HG03095 (cell line): ENCODE results near the gene TTC28.
"Not testable (repeated sequence)": the region's sequence is repeated elsewhere in the genome, so short reads cannot be mapped to it uniquely, and the experiment has no call there.

ENCODE experiments used
- ATAC-seq: cut with Tn5 transposase; IDR thresholded peaks from one replicate; pipeline ENCODE4 v1.9.1; 2021; ENCODE audit warnings: moderate library complexity; ENCODE audit not compliant: unreplicated experiment

The TTC28 gene

DNA sequence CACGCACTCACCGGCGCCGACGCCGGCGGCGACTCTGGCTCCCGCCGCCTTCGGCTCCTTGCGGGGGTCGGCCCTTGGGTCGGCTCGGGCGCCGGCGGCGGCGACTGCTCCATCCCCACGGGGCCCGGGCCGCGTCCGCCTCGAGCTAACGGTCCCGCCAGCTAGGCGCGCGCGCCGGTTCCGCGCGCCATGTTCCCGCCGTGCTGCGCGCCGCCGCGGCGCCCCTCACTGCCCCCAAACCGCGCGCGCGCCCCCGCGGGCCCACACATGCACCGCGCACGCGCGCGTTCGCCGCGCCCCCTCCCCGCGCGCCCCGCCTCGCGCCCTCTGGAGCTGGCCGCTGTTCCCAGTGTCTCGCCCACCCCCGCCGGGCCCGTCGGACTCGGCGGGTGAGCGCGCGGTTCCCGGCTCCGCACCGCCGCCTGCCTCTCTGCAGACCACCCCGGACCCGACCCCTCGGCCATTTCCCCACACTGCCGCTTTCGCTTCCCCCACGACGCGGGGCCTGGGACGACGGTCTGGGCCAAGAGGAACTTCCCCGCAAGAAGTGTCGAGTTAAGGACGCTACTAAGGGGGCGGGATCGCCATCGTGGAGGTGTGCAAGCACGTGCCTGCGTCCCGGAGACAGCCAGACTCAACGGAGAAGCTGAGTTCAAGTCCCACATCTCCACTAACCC, at the start of gene TTC28:
Gene TTC28 (minus strand): TSS at position 230 of the 677 bp plus-strand sequence. CDS start 117 bp downstream, at position 113.
- not testable (repeated sequence) for ATAC-seq

DNA sequence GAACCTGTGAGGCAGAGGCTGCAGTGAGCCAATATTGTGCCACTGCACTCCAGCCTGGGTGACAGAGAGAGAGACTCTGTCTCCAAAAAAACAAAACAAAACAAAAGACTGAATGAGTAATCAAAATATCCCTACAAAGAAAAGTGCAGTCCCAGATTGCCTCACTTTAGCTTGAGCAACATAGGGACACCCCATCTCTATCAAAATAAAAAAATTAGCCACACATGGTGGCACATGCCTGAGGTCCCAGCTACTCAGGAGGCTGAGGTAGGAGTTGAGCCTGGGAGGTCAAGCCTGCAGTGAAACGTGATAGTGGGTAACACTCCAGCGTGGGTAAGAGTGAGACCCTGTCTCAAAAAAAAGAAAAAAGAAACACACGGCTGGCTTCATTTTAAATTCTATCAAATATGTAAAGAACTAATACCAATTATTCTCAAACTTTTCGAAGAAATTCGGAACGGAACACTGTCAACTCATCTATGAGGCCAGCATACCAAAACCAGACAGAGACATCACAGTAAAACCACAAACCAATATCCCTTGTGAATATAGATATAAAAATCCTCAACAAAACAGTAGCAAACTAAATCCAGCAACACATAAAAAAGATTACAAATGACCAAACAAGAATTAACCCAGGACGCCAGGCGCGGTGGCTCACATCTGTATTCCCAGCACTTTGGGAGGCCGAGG, 49.1 kb upstream of the TTC28 start:
- ATAC-seq = no peak

DNA sequence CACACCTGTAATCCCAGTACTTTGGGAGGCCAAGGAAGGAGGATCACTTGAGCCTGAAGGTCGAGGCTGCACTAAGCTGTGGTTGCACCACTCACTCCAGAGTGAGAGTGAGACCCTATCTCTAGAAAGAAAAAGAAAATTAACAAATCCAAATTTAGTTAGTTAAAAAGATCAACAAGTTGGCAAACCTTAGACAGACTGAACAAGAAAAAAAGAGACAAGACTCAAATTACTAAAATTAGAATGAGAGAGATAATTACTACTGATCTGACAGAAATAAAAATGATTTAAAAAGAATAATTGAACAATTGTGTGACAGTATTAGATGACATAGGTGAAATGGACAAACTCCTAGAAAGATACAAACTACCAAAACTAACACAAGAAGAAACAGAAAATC, 48.4 kb upstream of the TTC28 start:
- no peak for ATAC-seq

DNA sequence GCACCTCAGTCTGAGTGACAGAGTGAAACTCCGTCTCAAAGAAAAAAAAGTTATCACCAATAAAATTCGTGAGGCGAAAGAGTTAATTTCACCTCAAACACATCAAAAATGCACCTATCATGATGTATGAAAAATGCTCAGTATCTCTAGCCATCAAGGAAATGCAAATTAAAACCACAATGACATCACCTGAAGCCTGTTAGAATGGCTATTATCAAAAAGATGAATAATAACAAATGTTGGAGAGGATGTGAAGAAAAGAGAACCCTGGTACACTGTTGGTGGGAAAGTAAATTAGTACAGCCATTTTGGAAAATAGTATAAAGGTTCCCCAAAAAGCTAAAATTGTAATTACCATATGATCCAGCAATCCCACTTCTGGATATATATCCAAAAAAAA, 38.4 kb upstream of the TTC28 start:
- no peak for ATAC-seq

DNA sequence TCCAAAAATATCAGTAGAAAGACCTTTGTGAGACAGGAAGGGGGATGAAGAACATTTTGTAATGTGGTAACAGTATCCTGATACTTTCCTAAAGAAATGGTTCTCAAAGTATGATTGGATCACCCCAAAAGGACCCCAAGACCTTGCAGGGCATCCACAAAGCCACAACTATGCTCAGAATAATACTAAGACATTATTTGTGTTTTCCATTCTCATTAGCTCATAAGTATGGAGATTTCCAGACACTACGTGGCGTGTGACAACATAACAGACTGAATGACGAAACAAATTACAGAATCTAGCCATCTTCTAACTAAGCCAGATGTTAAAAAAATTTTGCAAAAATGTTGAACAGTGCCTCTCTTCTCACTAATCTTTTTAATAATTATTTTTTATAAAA, 37.0 kb upstream of the TTC28 start:
- ATAC-seq = no peak

DNA sequence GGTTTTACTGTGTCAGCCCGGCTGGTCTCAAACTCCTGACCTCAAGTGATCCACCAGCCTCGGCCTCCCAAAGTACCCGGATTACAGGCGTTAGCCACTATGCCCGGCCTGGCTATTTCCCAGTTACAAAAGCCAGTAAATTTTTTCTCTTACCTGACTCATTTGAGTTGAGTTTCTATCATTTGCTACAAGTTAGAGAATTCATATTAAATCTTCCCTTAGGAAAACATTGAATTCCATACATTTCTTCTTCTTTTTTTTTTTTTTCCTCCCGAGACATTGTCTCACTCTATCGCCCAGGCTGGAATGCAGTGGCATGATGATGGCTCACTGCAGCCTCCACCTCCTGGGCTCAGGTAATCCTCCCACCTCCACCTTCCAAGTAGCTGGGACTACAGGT, 36.0 kb upstream of the TTC28 start:
- ATAC-seq = no peak

DNA sequence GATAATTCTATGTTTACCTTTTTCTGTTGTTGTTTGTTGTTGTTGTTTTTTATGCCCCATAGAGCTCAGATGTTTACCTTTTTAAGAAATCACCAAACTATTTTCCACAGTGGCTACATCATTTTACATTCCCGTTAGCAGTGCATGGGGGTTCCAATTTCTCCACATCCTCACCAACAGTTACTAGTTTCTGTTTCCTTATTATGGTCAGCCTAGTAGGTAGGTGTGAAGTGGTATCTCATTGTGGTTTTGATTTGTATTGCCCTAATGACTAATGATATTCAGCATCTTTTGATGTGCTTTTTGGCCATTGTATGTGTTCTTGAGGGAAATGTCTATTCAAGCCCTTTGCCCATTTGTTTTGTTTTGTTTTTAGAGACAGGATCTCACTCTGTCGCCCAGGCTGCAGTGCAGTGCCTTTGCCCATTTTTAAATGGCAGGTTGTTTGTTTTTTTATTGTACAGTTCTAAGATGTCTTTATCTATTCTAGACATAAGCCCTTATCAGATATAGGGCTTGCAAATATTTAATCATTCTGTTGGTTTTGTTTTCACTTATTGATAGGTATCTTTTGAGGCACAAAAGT, 34.5 kb upstream of the TTC28 start:
- ATAC-seq = no peak

DNA sequence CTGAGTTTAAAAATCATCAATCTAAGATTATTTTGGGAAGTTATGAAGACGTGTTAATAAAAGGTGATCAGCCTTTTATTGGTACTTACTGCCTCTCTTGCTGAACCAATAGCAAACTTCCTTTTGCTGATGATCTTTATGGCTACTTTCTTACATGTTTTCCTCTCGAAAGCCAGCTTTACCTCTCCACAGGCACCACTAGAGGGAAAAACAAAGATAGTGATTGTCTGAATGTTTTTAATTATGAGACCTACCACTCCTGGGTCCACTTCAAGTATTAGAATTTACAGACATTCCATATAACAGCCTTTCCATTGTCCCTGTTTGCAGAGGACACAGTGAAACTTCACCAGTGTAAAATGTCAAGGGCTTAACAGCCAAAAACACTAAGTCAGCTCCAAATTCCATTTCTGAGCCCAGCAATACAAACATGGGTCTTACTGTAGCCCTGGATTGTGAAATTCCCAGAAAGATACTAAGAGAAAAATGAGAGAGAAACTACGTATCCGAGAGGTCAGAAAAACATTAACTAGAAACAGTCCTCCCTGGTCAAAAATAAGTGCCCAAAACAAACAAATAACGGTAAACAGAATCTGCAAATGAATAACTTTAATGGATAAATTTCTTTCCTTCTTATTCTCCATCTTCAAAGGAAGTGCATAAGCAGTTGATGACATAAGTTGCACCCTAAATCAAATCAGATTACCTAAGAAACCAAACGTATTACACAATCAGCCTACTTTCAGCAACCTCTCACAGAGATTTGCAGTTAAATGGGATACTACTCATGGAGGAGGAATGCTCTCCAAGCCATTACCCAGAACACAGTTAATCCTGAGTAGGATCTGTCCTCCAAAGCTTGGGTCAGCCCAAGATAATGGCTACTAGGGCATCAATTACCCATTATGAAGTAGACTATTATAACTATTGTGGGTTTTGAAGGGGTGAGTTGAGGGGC, 32.5 kb upstream of the TTC28 start:
- no peak for ATAC-seq

DNA sequence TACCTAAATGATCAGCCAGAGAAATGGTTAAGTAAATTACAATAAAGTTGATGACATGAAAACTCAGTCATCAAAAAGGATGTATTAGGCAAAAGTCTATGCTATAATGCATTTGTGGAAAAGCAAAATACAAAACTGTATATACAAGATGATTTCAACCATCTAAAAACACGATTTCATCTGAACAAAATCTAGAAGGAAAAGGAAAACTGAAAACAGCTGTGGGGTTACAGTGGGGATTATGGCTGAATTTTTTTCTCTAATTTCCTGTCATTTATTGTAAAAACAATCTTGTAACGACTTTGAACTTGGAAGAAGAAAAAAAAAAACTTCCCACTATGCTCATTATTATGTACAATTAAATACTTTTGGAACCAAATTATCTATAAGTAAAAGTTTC, 31.7 kb upstream of the TTC28 start:
- no peak for ATAC-seq

DNA sequence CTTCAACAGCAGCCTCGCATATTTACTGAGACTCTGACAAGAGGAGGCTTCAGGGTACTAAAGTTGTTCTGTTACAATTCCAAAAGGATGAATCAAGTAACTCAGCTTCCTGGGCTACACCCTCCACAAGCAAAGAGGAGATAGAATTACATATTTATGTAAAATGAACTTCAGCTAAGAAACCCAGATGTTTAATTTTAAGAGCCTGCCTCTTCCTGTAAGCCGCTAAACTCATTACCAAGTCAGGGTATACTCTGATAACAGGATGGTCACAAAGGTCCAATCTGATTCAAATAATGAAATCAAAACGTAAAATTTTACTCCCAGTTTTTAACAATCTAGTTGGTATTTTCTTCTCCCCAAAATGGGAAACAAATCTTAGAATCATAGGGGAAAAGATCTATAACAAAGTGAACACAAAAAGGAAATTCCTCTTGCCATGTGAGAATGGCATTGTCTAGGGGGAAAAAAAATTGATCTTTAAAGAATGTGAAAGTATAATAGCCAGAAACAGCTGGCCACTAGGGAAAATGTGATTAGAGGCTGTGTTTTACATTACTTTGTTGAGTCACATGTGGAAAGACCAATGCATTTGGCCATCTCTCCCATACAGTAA, 31.0 kb upstream of the TTC28 start:
- ATAC-seq = no peak

DNA sequence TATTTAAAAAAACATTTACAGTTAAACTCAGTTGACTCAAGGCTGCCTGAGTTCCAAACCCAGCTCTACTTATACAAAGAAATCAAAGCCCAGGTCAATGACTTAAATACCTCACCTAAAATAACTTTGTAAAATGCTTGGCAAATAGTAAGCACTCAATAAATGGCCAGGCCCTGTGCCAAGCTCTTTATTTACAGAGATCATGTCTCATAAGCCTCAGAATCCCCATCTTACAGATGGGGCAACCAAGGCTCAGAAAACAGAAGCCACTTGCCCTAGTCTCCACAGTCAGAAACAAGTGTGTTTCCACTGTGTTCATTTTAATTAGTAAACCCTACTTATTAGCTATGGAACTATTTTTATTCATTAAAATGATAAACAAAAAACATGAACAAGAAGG, 30.5 kb upstream of the TTC28 start:
- ATAC-seq = no peak

DNA sequence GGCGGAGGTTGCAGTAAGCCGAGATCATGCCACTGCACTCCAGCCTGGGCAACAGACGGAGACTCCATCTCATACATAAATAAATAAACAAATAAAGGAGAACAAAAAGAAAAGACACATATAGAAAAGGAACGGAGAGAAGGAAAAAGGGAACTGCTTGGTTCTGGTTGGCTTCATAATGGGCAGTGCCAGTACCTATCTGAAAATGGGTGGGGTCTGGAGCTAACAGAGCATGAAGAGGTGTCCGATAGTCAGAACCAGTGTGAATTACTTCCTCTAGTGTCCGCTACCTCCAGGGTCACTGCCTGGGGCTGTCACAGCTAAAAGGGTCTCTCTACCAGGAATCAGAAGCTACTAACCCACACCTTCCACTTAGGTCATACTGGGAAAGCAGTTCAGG, 27.2 kb upstream of the TTC28 start:
- no peak for ATAC-seq

DNA sequence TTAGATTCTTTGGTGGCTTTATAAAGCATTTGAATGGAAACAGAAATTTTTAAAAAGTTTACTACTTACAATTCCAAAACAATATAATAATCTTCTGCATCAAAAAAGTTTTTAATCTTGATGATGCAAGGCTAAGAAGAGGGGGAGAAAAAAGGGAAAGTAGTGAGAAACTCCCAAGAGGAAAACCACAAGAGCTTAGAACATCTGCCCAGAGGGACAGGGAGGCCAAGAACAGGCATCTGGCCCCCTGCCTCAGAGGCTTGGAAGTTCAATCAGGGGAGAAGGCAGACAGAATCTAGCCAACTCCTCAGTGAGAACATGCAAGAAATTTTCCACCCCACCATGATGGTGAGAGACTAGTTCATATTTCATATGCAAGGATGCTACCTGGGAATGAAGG, 23.8 kb upstream of the TTC28 start:
- no peak for ATAC-seq

DNA sequence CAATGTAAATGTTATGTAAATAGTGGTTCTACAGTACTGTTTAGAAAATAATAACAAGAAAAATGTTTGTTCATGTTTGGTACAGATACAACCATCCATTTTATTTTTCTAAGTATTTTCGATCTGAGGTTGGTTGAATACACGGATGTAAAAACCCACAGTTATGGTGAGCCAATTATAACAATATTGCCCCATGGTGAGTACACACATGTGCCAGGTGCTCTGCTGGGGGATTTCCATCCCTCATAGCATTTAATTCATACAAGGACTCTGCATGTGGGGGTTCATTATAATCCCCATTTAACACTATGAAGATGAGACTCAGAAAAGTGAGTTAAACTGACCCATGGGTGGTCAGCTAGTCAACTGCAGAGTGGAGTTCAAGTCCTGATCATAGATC, 23.3 kb upstream of the TTC28 start:
- no peak for ATAC-seq

DNA sequence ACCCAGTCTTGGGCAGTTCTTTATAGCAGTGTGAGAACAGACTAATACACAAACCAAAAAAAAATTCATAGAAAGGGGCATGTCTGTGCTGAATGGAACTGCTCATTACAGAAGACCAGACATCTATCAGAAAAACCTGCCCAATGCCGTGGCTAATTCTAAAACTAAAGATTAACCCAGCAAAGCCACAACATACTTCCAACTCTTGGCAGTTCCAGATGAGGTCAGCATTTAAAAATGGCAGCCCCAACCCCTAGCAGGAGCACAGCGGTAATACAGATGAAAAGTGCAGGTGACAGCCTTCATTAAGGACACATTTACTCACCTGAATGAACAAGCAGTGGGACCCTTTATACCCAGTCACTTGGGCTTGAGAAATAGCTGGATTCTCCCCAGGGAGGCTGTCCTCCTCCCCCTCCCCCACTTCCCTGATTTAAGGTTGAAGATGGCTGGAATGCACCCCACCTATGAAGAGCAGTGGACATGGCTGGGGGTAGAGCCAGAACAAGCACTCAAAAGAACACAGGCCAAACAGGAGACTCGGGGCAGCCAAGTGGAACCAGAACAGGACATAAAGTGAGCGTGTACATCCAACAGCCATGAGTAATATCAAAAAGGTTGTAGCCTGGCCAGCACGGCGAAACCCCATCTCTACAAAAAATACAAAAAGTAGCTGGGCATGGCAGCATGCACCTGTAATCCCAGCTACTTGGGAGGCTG, 13.6 kb upstream of the TTC28 start:
- not testable (repeated sequence) for ATAC-seq

DNA sequence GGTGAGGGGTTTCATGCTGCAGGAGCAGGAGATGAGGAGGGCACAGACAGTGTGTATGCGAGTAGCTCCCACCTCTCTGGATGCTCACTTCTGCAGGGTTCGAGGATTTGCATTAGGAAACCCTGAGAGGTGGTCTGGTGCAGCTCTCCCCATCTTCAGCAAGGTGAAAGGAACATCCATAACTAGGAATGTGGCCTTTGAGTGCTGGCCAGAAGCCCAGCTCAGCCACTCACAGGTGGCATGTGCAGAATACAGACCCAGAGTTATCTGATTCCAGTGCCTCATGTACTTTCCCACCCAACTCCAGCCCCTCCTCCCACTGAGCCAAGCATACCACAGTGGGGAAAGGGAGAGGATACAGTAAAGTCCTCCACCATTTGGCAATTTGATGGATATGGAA, 10.2 kb upstream of the TTC28 start:
- ATAC-seq = not testable (repeated sequence)

DNA sequence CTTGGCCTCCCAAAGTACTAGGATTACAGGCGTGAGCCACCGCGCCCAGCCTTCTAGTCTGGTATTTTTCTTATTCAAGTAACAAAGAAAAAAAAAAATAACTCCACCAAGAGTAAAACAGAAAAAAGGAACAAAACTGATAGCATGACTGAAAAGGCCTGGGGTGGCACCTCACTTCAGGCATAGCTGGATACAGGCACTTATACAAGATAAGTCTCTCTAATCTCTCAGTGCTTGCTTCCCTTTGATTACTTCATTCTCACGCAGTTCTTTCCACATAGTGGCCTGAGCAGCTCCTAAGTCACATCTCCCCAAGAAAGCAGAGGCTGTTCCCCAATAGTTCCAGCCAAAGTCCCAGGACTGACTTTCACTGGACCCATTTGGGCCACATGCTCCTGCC, 3.3 kb upstream of the TTC28 start:
- not testable (repeated sequence) for ATAC-seq

DNA sequence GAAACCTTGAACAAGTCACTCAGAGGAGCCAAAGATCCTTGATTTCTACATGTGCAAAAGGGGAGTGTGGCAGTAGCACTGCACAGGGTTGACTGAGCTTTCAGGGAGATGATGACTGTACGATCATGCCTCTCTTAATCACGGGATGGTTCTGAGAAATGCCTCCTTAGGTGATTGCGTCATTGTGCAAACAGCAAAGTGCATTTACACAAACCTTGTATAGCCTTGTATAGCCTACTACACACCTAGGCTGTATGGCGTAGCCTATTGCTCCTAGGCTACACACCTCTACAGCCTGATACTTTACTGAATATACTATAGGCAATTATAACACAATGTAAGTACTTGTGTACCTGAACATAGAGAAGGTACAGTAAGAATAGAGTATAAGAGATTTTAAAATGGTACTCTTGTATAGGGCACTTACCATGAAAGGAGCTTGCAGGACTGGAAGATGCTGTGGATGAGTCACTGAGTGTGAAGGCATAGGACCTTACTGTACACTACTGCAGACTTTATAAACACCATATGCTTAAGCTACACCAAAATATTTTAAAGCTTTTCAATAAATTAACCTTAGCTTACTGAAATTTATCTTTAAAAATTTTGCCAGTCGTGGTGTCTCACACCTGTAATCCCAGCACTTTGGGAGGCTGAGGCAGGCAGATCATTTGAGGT, 1.3 kb upstream of the TTC28 start:
- ATAC-seq = not testable (repeated sequence)

DNA sequence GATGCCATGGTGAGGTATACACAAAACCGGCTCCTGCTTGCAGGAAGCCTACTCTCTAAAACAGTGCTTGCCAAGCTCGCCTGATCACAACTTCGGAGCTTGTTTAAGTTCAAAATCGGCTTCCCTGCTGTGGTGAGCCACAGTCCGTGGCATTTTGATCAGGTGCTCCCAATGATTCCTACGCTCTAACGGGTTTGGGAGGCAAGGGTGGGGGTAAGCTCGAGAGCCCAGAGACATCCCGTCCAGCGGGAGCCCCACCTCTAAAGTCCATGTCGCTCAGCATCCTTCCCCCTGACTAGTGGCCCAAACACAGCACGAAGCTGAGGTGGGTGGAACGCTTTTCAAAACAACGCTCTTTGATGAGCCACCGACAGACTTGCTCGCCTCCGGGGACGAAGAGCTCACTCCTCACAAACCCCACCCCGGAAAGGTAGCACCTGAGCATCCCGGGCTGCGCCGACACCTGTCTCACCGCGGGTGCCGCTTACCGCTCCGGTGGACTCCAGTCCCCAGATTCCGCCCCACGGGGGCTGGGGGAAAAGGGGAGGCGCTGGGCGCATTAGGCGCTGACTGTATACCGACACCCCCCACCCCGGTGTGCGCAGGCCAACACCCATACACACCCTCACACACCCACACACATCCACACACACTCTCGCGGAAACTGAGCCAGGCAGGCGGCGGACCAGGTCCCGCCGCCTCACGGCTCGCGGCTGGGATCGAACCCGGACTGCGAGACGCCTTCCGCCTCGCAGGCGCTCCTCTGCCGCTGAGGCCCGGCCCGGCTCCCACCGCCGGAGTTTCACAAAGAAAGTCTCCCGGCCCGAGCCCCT, 646 bp downstream of the TTC28 start:
- not testable (repeated sequence) for ATAC-seq
